Gastrocnemius medialis (tissue), 4 donors: ENCODE data around the gene STX8. TPM values are rescaled to one million over a fixed set of nuclear protein-coding genes. Genes with fewer than 3 reads are reported as not detected.

Source experiments
- ATAC-seq, 2 donors: fragments of 150-250 bp; one replicate each; pipeline ENCODE4 v1.9.1; 2016
- DNase-seq, 2 donors: peaks; one replicate each; pipeline ENCODE4 v3.0.0-alpha.2; 2019
- H3K27ac ChIP-seq, 4 donors: fragments of 200-600 bp; sonication (generic); 1 replicate in 1 of 4; 2 replicates in 3 of 4; pipeline ENCODE4 v1.5.1; 2016 to 2018; ENCODE audit warnings: mild to moderate bottlenecking in 2 of 4, moderate library complexity in 1 of 4
- H3K27me3 ChIP-seq, 3 donors: fragments of 200-600 bp; sonication (generic) in 2 of 3; 1 replicate in 1 of 3; 2 replicates in 2 of 3; pipeline versions ENCODE4 v1.5.1 to v1.6.0; 2016 to 2019; ENCODE audit warnings: mild to moderate bottlenecking in 1 of 3, moderate library complexity in 1 of 3
- H3K36me3 ChIP-seq, 2 donors: fragments of 200-600 bp; sonication (generic) in 1 of 2; one replicate each; pipeline ENCODE4 v1.5.1; 2017 to 2018
- H3K4me1 ChIP-seq, 2 donors: fragments of 200-600 bp; sonication (generic) in 1 of 2; one replicate each; pipeline ENCODE4 v1.5.1; 2016 to 2017; ENCODE audit warnings: mild to moderate bottlenecking in 2 of 2
- H3K4me3 ChIP-seq, 4 donors: fragments of 200-600 bp; sonication (generic) in 3 of 4; 1 replicate in 1 of 4; 2 replicates in 3 of 4; pipeline ENCODE4 v1.5.1; 2016 to 2019; ENCODE audit warnings: mild to moderate bottlenecking in 2 of 4
- H3K9me3 ChIP-seq, 3 donors: fragments of 200-600 bp; sonication (generic) in 2 of 3; 1 replicate in 1 of 3; 2 replicates in 2 of 3; pipeline ENCODE4 v1.5.1; 2016 to 2019
- POLR2A ChIP-seq, 2 donors: fragments of 450-650 bp; IDR thresholded peaks; one replicate each; pipeline ENCODE4 v1.6.1; 2017; ENCODE audit warnings: antibody characterized with exemption in 2 of 2, mild to moderate bottlenecking in 2 of 2, moderate library complexity in 2 of 2
- in situ Hi-C, 4 donors: fragments of 200-750 bp; cut with MboI; loops; one replicate each; pipeline versions ENCODE4 v1.15.0 to v1.8.0; 2017; ENCODE audit warnings: low sequenced_read_pairs in 4 of 4
- intact Hi-C: fragments of 100-400 bp; cut with DNase I; formaldehyde crosslinking; loops from one replicate; pipeline ENCODE4 v1.15.1; 2023; ENCODE audit warnings: low total_unique reads
- total RNA-seq, 4 donors: library from RNA; depleted of rRNA; stranded (reverse); fragments of >200 nt; gene quantifications; one replicate each; pipeline versions ENCODE4 v1.1.0 to v1.2.3, GENCODE V29; 2016
- TF ChIP-seq, protein P1 (sequence below), 5 experiments: fragments of 450-650 bp in 3 of 5; fragments of 200-600 bp in 2 of 5; sonication (generic) in 2 of 5; IDR thresholded peaks in 4 of 5; conservative IDR thresholded peaks in 1 of 5; 1 replicate in 4 of 5; 2 replicates in 1 of 5; pipeline ENCODE4 v1.5.1; 2016 to 2019; ENCODE audit warnings: antibody characterized with exemption in 5 of 5, mild to moderate bottlenecking in 3 of 5, moderate library complexity in 3 of 5

STX8 gene
- total RNA-seq, 4 donors from 2014 or later: 39.1 to 67.7 (median 58.2) TPM

DNA sequence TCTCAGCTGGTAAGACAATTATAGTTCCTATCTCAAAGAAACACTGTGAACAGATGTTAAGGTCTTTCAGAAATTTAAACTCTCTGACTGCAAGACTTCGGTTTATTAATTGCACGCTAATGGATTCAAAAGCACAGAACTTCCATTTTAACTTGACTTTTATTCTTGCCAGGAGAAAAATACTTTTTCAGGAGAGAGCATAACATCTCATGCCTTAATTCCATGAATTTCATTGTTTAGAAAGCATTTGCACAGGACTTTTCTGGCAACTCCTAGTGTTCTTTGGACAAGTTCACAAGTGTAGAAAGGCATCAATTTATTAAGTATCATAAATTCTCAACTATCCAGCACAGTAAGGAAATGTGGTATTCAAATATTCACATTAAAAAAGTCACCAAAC is 22.4 kb downstream of the STX8 start:
- no peaks in the 10 kb centered on the region for H3K36me3 ChIP-seq
- H3K4me1 ChIP-seq: no peaks in the 10 kb centered on the region
- in situ Hi-C loops: no loop called here
- TF ChIP-seq, protein P1, sequence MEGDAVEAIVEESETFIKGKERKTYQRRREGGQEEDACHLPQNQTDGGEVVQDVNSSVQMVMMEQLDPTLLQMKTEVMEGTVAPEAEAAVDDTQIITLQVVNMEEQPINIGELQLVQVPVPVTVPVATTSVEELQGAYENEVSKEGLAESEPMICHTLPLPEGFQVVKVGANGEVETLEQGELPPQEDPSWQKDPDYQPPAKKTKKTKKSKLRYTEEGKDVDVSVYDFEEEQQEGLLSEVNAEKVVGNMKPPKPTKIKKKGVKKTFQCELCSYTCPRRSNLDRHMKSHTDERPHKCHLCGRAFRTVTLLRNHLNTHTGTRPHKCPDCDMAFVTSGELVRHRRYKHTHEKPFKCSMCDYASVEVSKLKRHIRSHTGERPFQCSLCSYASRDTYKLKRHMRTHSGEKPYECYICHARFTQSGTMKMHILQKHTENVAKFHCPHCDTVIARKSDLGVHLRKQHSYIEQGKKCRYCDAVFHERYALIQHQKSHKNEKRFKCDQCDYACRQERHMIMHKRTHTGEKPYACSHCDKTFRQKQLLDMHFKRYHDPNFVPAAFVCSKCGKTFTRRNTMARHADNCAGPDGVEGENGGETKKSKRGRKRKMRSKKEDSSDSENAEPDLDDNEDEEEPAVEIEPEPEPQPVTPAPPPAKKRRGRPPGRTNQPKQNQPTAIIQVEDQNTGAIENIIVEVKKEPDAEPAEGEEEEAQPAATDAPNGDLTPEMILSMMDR (IDR thresholded peaks at IDR 0.05 in 4 of 5, conservative IDR thresholded peaks at IDR 0.05 in 1 of 5): no peak
- no peak for TF ChIP-seq POLR2A (IDR thresholded peaks at IDR 0.05)
- H3K27me3 ChIP-seq: no peaks in the 10 kb centered on the region
- H3K9me3 ChIP-seq: no peaks in the 10 kb centered on the region
- DNase-seq (no peak), ATAC-seq (no peak)
- no peak overlapping the region for H3K4me3 ChIP-seq
- intact Hi-C loops: no loop called here
- H3K27ac ChIP-seq: no peak overlapping the region

DNA sequence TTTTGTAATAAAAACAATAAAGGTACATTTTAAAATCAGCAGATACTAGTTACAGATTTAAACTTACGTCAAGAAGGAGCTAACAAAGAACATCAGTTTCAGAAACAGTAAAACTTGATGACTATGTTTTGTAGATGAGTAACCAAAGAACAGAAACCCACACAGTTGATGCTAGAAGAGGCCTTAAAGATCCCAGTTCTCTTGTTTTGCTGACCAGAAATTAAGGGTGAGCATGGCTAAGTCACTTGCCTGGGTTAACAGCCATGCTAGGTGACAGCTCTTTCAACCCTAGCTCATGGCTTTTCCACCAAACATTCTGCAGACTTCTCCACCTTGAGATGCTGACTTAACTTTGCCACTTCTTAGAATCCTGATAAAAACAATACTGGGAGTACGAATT is 26.4 kb downstream of the STX8 start:
- H3K9me3 ChIP-seq: no peaks in the 10 kb centered on the region
- TF ChIP-seq, protein P1 (IDR thresholded peaks at IDR 0.05 in 4 of 5, conservative IDR thresholded peaks at IDR 0.05 in 1 of 5): no peak
- no peak for TF ChIP-seq POLR2A (IDR thresholded peaks at IDR 0.05)
- no peaks in the 10 kb centered on the region for H3K27me3 ChIP-seq
- H3K4me1 ChIP-seq: no peaks in the 10 kb centered on the region
- intact Hi-C loops: no loop called here
- ATAC-seq (no peak), DNase-seq (no peak)
- H3K27ac ChIP-seq: no peak overlapping the region
- in situ Hi-C loops: loop anchor here in 2 of 4 donors (25.0 kb wide), 1 partner anchor 562 kb away; no protein-coding TSS in a partner anchor
- H3K4me3 ChIP-seq: no peak overlapping the region
- no peaks in the 10 kb centered on the region for H3K36me3 ChIP-seq

DNA sequence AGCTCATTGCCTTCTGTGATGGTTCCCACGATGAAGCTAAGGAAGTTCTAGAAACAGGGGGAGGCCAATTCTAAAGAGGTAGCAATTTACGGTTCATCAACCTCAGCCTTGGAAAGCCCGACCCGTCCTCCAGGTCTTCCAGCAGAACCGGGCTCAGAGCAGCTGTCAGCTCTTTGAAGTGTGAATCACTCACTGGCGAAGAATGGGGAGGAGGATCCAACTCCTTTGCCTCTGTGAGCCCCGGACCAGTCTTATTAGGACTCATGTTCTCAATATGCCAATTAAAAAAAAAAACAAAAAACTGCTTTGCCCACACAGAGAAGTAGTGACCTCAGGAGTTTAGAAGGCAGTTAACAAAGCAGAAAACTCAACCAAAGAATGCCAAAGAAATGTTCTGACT is 31.4 kb downstream of the STX8 start:
- in situ Hi-C loops: loop anchor here in 2 of 4 donors (25.0 kb wide), 1 partner anchor 557 kb away; no protein-coding TSS in a partner anchor
- DNase-seq (no peak), ATAC-seq (no peak)
- Histone ChIP-seq H3K4me3 (no peak overlapping the region), H3K27ac (no peak overlapping the region), H3K4me1 (no peaks in the 10 kb centered on the region), H3K27me3 (no peaks in the 10 kb centered on the region), H3K36me3 (no peaks in the 10 kb centered on the region), H3K9me3 (no peaks in the 10 kb centered on the region)
- TF ChIP-seq, protein P1 (IDR thresholded peaks at IDR 0.05 in 4 of 5, conservative IDR thresholded peaks at IDR 0.05 in 1 of 5): no peak
- no peak for TF ChIP-seq POLR2A (IDR thresholded peaks at IDR 0.05)
- intact Hi-C loops: no loop called here

DNA sequence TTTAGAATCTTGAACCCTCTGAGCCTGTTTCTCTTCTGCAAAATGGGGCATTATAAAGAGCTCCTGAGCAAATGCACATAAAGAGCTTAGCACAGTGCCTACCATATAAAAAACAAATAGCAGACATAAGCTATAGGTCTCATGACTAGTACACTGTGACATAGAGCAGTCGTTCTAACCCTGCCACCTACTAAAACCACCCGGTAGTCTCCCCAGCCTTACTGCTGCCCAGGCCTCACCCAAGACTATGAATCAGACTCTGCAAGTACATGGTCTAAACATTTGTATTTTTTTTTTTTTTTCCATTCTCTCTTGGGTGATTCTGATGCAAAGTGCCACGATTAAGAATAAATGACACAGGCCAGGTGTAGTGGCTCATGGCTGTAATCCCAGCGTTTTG is 33.9 kb downstream of the STX8 start:
- no peak for TF ChIP-seq POLR2A (IDR thresholded peaks at IDR 0.05)
- TF ChIP-seq, protein P1 (IDR thresholded peaks at IDR 0.05 in 4 of 5, conservative IDR thresholded peaks at IDR 0.05 in 1 of 5): no peak
- in situ Hi-C loops: loop anchor here in 2 of 4 donors (25.0 kb wide), 1 partner anchor 554 kb away; no protein-coding TSS in a partner anchor
- H3K9me3 ChIP-seq: no peaks in the 10 kb centered on the region
- no peaks in the 10 kb centered on the region for H3K27me3 ChIP-seq
- no peak overlapping the region for H3K27ac ChIP-seq
- no peak for DNase-seq
- H3K4me1 ChIP-seq: no peaks in the 10 kb centered on the region
- no peak for ATAC-seq
- no peaks in the 10 kb centered on the region for H3K36me3 ChIP-seq
- intact Hi-C loops: no loop called here
- no peak overlapping the region for H3K4me3 ChIP-seq

DNA sequence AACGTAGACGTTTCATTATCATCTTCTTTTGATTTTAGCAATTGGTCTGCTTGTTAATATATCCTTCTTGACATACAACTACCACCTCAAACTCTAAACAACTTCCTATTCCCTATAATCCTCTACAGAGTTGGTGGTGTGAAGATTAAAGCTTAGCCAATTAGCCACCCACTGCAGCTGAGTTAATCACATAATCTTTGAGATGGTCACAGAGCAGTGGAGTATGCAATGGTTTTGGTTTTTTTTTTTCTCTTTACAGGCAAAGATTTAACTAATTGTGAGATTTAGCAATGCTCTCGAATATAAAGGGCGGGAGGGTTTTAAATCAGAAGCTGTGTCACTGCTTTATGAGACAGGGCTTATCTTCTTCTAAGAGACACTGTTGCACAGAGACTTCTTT is 37.0 kb downstream of the STX8 start:
- ATAC-seq: no peak
- H3K27ac ChIP-seq: no peak overlapping the region
- no peaks in the 10 kb centered on the region for H3K9me3 ChIP-seq
- no peak for DNase-seq
- no peaks in the 10 kb centered on the region for H3K36me3 ChIP-seq
- no peaks in the 10 kb centered on the region for H3K27me3 ChIP-seq
- in situ Hi-C loops: loop anchor here in 3 of 4 donors (10.0 to 25.0 kb wide), 3 partner anchors 56 to 551 kb away; no protein-coding TSS in a partner anchor
- intact Hi-C loops: no loop called here
- no peak for TF ChIP-seq POLR2A (IDR thresholded peaks at IDR 0.05)
- TF ChIP-seq, protein P1 (IDR thresholded peaks at IDR 0.05 in 4 of 5, conservative IDR thresholded peaks at IDR 0.05 in 1 of 5): no peak
- H3K4me3 ChIP-seq: no peak overlapping the region
- H3K4me1 ChIP-seq: no peaks in the 10 kb centered on the region
